MCF 10A (cell line): Measurements from ENCODE around the gene SLC6A12. TPM values are rescaled to one million over a fixed set of nuclear protein-coding genes. Genes with fewer than 3 reads are reported as not detected.

ENCODE experiments used
- BruUV-seq: library from RNA; stranded (reverse); fragments of 400-500 nt; replicated peaks from 2 replicates; lab custom pipeline; 2021; lab: Mats Ljungman, UMichigan
- CTCF ChIA-PET: fragments of 300-600 bp; sonication (Branson Sonifier 250); formaldehyde crosslinking; extraction: SDS; loops from one replicate; lab custom pipeline; 2021; ENCODE audit warnings: antibody characterized with exemption, inconsistent platforms; lab: Yijun Ruan, JAX
- POLR2A ChIA-PET: fragments of 300-600, 350-650 bp; sonication (Branson Sonifier 250); formaldehyde crosslinking; extraction: SDS; loops from one replicate; lab custom pipeline; 2020; ENCODE audit warnings: antibody characterized with exemption, inconsistent platforms; lab: Yijun Ruan, JAX
- DNase-seq: peaks from one replicate; pipeline ENCODE4 v3.0.0-alpha.2; 2018; ENCODE audit not compliant: unreplicated experiment
- H3K27ac Mint-ChIP-seq: one replicate; pipeline ENCODE4 v1.8.0; 2022; ENCODE audit warnings: mild to moderate bottlenecking, low read depth, mixed read lengths; ENCODE audit not compliant: unreplicated experiment
- H3K27me3 Mint-ChIP-seq: one replicate; pipeline ENCODE4 v1.8.0; 2022; ENCODE audit warnings: mixed read lengths; ENCODE audit not compliant: insufficient read depth, unreplicated experiment
- H3K36me3 Mint-ChIP-seq: one replicate; pipeline ENCODE4 v1.8.0; 2022; ENCODE audit warnings: mild to moderate bottlenecking, moderate library complexity, mixed read lengths; ENCODE audit not compliant: insufficient read depth, unreplicated experiment
- H3K4me1 Mint-ChIP-seq: one replicate; pipeline ENCODE4 v1.8.0; 2022; ENCODE audit warnings: mixed read lengths; ENCODE audit not compliant: insufficient read depth, unreplicated experiment
- H3K4me3 Mint-ChIP-seq: one replicate; pipeline ENCODE4 v1.8.0; 2022; ENCODE audit warnings: mild to moderate bottlenecking, moderate library complexity, mixed read lengths; ENCODE audit not compliant: unreplicated experiment
- H3K9me3 Mint-ChIP-seq: one replicate; pipeline ENCODE4 v1.8.0; 2022; ENCODE audit warnings: mixed read lengths; ENCODE audit not compliant: unreplicated experiment
- CTCF ChIP-seq: fragments of 200-600 bp; IDR thresholded peaks from one replicate; pipeline ENCODE4 v1.8.0; 2022; ENCODE audit warnings: antibody characterized with exemption, mild to moderate bottlenecking; ENCODE audit not compliant: unreplicated experiment
- intact Hi-C: fragments of 100-400 bp; cut with micrococcal nuclease; formaldehyde crosslinking; loops from 2 replicates; pipeline ENCODE4 v1.14.1; 2022
- total RNA-seq: library from RNA; stranded (reverse); gene quantifications from 2 replicates; pipeline ENCODE4 v1.2.3, GENCODE V29; 2022

Gene SLC6A12
- total RNA-seq, 1 experiment from 2014 or later = not detected

- ChIA-PET POLR2A (no interaction called here), CTCF (no interaction called here)
- intact Hi-C loops = no loop called here
- Mint-ChIP-seq H3K36me3 (peaks cover 6% of the 10 kb centered on the region), H3K27ac (no peak overlapping the region), H3K4me3 (no peak overlapping the region), H3K9me3 (no peaks in the 10 kb centered on the region), H3K4me1 (no peaks in the 10 kb centered on the region), H3K27me3 (peaks cover 69% of the 10 kb centered on the region)
- no peak for TF ChIP-seq CTCF
- no peak for DNase-seq
- BruUV-seq = no TSS peak
These were observed 15.3 kb downstream of the SLC6A12 start for GRCh38 chr12:198705-199104.

- CTCF ChIA-PET = no interaction called here
- no peak overlapping the region for H3K27ac Mint-ChIP-seq
These were observed 15.9 kb downstream of the SLC6A12 start for GRCh38 chr12:197911-198695.

GRCh38 chr12:197347-197746 lies 16.6 kb downstream of the SLC6A12 start:
- no peak overlapping the region for H3K27ac Mint-ChIP-seq
- DNase-seq = no peak
- no peaks in the 10 kb centered on the region for H3K4me1 Mint-ChIP-seq
- no peak overlapping the region for H3K4me3 Mint-ChIP-seq
- ChIA-PET POLR2A (no interaction called here), CTCF (no interaction called here)
- H3K9me3 Mint-ChIP-seq = no peaks in the 10 kb centered on the region
- H3K27me3 Mint-ChIP-seq = peaks cover 74% of the 10 kb centered on the region
- no TSS peak for BruUV-seq
- TF ChIP-seq CTCF = no peak
- intact Hi-C loops = no loop called here
- no peaks in the 10 kb centered on the region for H3K36me3 Mint-ChIP-seq

More at GRCh38 chr12:197911-198695, 15.9 kb downstream of the SLC6A12 start:
- POLR2A ChIA-PET = no interaction called here
- no TSS peak for BruUV-seq
- Mint-ChIP-seq H3K27me3 (peaks cover 74% of the 10 kb centered on the region), H3K4me3 (no peak overlapping the region), H3K9me3 (no peaks in the 10 kb centered on the region), H3K4me1 (no peaks in the 10 kb centered on the region), H3K36me3 (peaks cover 6% of the 10 kb centered on the region)
- intact Hi-C loops = no loop called here
- no peak for TF ChIP-seq CTCF
- no peak for DNase-seq

GRCh38 chr12:196436-196835 lies 17.5 kb downstream of the SLC6A12 start:
- H3K27ac Mint-ChIP-seq = no peak overlapping the region
- H3K36me3 Mint-ChIP-seq = no peaks in the 10 kb centered on the region
- BruUV-seq = no TSS peak
- TF ChIP-seq CTCF = no peak
- intact Hi-C loops = no loop called here
- ChIA-PET CTCF (no interaction called here), POLR2A (no interaction called here)
- no peak overlapping the region for H3K4me3 Mint-ChIP-seq
- H3K9me3 Mint-ChIP-seq = no peaks in the 10 kb centered on the region
- no peak for DNase-seq
- H3K27me3 Mint-ChIP-seq = peaks cover 74% of the 10 kb centered on the region
- no peaks in the 10 kb centered on the region for H3K4me1 Mint-ChIP-seq
